Liver (tissue), 3 donors: ENCODE results near the gene SERPING1.

ENCODE experiments used
- FOXA1 ChIP-seq: IDR thresholded peaks from 2 replicates; pipeline ENCODE4 v1.6.1; 2016; ENCODE audit warnings: antibody characterized with exemption
- HNF4A ChIP-seq, 2 donors: conservative IDR thresholded peaks; 2 replicates each; pipeline ENCODE4 v1.6.1; 2016; ENCODE audit warnings: antibody characterized with exemption in 2 of 2, mild to moderate bottlenecking in 2 of 2
- JUND ChIP-seq, 2 donors: IDR thresholded peaks; 2 replicates each; pipeline ENCODE4 v1.6.1; 2016; ENCODE audit warnings: antibody characterized with exemption in 2 of 2
- RAD21 ChIP-seq, 2 donors: IDR thresholded peaks; 2 replicates each; pipeline ENCODE4 v1.6.1; 2016; ENCODE audit warnings: antibody characterized with exemption in 2 of 2, mild to moderate bottlenecking in 2 of 2
- YY1 ChIP-seq: IDR thresholded peaks from 2 replicates; pipeline ENCODE4 v1.6.1; 2016; ENCODE audit warnings: antibody characterized with exemption, mild to moderate bottlenecking
- TF ChIP-seq, protein P1 (sequence below): fragments of 150-350 bp; IDR thresholded peaks from 2 replicates; pipeline ENCODE4 v1.5.1; 2017; ENCODE audit warnings: improper control_type of control experiment, low read depth, low read length; ENCODE audit not compliant: missing input control
- TF ChIP-seq, protein P2 (sequence below): IDR thresholded peaks from 2 replicates; pipeline ENCODE4 v1.6.1; 2016; ENCODE audit warnings: antibody characterized with exemption, mild to moderate bottlenecking
- TF ChIP-seq, protein P3 (sequence below): IDR thresholded peaks from 2 replicates; pipeline ENCODE4 v1.6.1; 2016; ENCODE audit warnings: antibody characterized with exemption
- TF ChIP-seq, protein P4 (sequence below): IDR thresholded peaks from 2 replicates; pipeline ENCODE4 v1.6.1; 2016; ENCODE audit warnings: antibody characterized with exemption
- donor health status: healthy.
- donor health status: healthy.

DNA sequence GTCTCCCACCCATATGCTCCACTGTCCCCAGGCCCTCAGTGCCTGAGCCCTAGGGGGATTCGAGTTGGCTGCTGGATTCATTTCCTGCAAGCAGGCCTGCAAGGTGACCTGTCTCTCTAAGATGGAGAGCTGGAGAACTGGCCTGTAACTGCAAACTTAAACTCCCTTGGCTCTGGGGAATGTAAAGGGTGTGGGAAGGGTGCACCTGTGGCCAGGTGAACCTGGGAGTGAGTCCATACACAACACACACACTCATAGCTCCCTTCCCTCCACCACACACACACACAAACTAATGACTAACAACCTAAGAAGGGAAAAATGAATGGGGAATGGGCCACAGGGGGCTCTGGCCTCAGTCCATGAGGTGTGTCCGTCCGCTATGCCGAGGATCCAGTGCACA lies 45.5 kb upstream of the SERPING1 start:
- TF ChIP-seq, protein P1, sequence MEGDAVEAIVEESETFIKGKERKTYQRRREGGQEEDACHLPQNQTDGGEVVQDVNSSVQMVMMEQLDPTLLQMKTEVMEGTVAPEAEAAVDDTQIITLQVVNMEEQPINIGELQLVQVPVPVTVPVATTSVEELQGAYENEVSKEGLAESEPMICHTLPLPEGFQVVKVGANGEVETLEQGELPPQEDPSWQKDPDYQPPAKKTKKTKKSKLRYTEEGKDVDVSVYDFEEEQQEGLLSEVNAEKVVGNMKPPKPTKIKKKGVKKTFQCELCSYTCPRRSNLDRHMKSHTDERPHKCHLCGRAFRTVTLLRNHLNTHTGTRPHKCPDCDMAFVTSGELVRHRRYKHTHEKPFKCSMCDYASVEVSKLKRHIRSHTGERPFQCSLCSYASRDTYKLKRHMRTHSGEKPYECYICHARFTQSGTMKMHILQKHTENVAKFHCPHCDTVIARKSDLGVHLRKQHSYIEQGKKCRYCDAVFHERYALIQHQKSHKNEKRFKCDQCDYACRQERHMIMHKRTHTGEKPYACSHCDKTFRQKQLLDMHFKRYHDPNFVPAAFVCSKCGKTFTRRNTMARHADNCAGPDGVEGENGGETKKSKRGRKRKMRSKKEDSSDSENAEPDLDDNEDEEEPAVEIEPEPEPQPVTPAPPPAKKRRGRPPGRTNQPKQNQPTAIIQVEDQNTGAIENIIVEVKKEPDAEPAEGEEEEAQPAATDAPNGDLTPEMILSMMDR = no peak
- TF ChIP-seq RAD21 (IDR thresholded peaks at IDR 0.05) (no peak), FOXA1 (no peak), HNF4A (conservative IDR thresholded peaks at IDR 0.05) (no peak), JUND (IDR thresholded peaks at IDR 0.05) (no peak), YY1 (no peak)
- TF ChIP-seq, protein P2, sequence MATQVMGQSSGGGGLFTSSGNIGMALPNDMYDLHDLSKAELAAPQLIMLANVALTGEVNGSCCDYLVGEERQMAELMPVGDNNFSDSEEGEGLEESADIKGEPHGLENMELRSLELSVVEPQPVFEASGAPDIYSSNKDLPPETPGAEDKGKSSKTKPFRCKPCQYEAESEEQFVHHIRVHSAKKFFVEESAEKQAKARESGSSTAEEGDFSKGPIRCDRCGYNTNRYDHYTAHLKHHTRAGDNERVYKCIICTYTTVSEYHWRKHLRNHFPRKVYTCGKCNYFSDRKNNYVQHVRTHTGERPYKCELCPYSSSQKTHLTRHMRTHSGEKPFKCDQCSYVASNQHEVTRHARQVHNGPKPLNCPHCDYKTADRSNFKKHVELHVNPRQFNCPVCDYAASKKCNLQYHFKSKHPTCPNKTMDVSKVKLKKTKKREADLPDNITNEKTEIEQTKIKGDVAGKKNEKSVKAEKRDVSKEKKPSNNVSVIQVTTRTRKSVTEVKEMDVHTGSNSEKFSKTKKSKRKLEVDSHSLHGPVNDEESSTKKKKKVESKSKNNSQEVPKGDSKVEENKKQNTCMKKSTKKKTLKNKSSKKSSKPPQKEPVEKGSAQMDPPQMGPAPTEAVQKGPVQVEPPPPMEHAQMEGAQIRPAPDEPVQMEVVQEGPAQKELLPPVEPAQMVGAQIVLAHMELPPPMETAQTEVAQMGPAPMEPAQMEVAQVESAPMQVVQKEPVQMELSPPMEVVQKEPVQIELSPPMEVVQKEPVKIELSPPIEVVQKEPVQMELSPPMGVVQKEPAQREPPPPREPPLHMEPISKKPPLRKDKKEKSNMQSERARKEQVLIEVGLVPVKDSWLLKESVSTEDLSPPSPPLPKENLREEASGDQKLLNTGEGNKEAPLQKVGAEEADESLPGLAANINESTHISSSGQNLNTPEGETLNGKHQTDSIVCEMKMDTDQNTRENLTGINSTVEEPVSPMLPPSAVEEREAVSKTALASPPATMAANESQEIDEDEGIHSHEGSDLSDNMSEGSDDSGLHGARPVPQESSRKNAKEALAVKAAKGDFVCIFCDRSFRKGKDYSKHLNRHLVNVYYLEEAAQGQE = no peak
- TF ChIP-seq, protein P3, sequence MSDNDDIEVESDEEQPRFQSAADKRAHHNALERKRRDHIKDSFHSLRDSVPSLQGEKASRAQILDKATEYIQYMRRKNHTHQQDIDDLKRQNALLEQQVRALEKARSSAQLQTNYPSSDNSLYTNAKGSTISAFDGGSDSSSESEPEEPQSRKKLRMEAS = no peak
- TF ChIP-seq, protein P4, sequence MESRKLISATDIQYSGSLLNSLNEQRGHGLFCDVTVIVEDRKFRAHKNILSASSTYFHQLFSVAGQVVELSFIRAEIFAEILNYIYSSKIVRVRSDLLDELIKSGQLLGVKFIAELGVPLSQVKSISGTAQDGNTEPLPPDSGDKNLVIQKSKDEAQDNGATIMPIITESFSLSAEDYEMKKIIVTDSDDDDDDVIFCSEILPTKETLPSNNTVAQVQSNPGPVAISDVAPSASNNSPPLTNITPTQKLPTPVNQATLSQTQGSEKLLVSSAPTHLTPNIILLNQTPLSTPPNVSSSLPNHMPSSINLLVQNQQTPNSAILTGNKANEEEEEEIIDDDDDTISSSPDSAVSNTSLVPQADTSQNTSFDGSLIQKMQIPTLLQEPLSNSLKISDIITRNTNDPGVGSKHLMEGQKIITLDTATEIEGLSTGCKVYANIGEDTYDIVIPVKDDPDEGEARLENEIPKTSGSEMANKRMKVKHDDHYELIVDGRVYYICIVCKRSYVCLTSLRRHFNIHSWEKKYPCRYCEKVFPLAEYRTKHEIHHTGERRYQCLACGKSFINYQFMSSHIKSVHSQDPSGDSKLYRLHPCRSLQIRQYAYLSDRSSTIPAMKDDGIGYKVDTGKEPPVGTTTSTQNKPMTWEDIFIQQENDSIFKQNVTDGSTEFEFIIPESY = no peak
